Measurements from ENCODE around the gene TOR2A.
"Not testable (repeated sequence)": the region's sequence is repeated elsewhere in the genome, so short reads cannot be mapped to it uniquely, and the experiment has no call there.

TOR2A gene

DNA sequence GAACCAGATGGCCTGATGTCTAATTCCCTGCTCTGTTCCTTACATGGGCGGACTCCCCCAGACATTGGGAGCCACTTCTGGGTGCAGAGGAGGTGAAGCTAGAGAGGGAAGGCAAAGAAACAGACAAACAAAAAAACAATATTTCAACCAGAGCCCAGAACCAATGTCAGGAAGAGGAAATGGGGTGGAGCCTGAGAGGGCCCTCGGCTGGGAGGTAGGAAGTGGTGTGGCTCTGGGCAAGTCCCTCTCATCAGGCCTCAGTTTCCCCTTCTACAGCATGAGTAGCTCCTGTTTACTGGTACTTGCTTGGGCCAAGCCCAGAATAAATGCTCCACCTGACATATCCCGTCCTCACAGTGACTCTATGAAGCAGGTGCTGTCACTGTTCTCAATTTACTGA is 32.3 kb upstream of the TOR2A start:
- peaks cover 9% of the 10 kb centered on the region for H3K27me3 ChIP-seq (ENCODE audit: control insufficient read depth, insufficient read depth, low read length)
- H3K9ac ChIP-seq (ENCODE audit: low read length): no peak overlapping the region
- no peak overlapping the region for H3K27ac ChIP-seq (ENCODE audit: low read length)
- no peaks in the 10 kb centered on the region for H3K36me3 ChIP-seq (ENCODE audit: control insufficient read depth, low read depth, low read length)
- H3K4me1 ChIP-seq (ENCODE audit: control insufficient read depth, low read depth, low read length): peaks cover 16% of the 10 kb centered on the region
- H3K4me3 ChIP-seq (ENCODE audit: low read length): no peak overlapping the region
- no peaks in the 10 kb centered on the region for H3K9me3 ChIP-seq (ENCODE audit: control insufficient read depth, low read depth, low read length)

DNA sequence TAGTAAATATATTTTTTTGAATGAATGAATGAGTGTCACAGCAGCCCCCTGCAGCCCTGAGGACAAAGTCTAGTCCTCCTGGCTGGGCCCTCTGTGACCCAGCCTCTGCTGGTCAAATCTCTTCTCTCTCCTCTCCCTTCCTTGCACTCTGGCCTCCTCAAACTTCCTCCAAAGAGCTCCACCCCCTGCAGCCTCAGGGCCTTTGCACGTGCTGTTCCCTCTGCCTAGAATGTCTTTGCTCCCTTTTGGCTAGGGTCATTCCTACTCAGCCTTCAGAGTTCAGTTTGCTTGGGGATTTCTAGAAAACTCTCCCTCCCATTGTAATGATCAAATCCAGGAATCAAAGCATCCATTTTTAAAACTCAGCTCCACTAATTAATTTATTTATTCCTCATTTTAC is 30.3 kb upstream of the TOR2A start:
- Histone ChIP-seq H3K9ac (ENCODE audit: low read length) (no peak overlapping the region), H3K4me1 (ENCODE audit: control insufficient read depth, low read depth, low read length) (peaks cover 11% of the 10 kb centered on the region), H3K27ac (ENCODE audit: low read length) (no peak overlapping the region), H3K9me3 (ENCODE audit: control insufficient read depth, low read depth, low read length) (no peaks in the 10 kb centered on the region), H3K27me3 (ENCODE audit: control insufficient read depth, insufficient read depth, low read length) (peaks cover 7% of the 10 kb centered on the region), H3K4me3 (ENCODE audit: low read length) (no peak overlapping the region), H3K36me3 (ENCODE audit: control insufficient read depth, low read depth, low read length) (no peaks in the 10 kb centered on the region)

DNA sequence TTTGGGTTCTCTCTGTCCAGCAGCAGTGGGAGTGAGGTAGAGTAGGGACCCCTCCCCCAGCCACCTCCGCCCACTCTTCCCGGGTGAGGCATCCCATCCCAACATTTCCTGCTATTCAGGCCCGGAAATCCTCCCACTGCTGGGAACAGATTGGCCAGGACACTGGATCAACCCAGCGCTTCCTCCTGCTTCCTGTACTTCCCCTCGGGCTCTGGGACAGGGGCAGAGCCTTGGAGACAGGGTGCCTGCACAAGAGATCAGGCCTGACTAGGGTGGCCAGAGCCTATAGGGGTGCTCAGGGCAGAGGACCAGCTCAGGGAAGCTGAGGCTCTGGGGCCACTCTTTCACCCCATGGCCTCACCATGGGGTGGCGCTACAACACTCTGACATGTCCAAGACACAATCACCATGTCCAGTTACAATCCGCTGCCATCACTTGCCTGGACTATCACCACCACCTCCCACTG is 28.9 kb upstream of the TOR2A start:
- H3K9me3 ChIP-seq (ENCODE audit: control insufficient read depth, low read depth, low read length): no peaks in the 10 kb centered on the region
- H3K4me3 ChIP-seq (ENCODE audit: low read length): no peak overlapping the region
- H3K27me3 ChIP-seq (ENCODE audit: control insufficient read depth, insufficient read depth, low read length): no peaks in the 10 kb centered on the region
- no peaks in the 10 kb centered on the region for H3K36me3 ChIP-seq (ENCODE audit: control insufficient read depth, low read depth, low read length)
- no peak overlapping the region for H3K27ac ChIP-seq (ENCODE audit: low read length)
- no peak overlapping the region for H3K9ac ChIP-seq (ENCODE audit: low read length)
- peaks cover 6% of the 10 kb centered on the region for H3K4me1 ChIP-seq (ENCODE audit: control insufficient read depth, low read depth, low read length)

DNA sequence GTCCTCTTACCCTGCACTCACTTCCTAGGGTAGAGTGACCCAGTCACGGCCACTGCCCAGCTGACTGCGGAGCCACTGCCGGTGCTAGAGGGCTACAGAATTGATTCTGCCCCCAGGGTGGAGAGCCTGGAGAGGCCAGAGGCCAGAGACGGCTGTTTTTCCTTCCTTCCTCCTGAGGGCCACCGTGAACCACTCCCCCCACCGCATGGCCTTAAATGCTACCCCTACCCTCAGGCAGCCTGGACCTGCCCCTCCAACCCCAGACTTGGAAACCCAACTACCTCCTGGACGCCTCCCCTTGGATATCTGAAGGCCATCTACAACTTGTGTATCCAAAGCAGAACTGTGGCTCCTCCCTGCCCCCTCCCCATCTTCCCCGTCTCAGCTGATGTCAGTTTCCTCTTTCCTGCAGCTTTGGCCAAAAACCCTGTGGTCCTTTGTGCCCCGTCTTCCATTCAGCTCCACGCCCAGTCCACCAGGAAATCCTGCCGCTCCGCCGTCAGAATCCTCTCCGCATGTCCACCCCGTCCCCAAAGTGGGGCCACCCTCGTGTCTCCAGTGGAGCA is 27.1 kb upstream of the TOR2A start:
- H3K4me1 ChIP-seq (ENCODE audit: control insufficient read depth, low read depth, low read length): peaks cover 6% of the 10 kb centered on the region

DNA sequence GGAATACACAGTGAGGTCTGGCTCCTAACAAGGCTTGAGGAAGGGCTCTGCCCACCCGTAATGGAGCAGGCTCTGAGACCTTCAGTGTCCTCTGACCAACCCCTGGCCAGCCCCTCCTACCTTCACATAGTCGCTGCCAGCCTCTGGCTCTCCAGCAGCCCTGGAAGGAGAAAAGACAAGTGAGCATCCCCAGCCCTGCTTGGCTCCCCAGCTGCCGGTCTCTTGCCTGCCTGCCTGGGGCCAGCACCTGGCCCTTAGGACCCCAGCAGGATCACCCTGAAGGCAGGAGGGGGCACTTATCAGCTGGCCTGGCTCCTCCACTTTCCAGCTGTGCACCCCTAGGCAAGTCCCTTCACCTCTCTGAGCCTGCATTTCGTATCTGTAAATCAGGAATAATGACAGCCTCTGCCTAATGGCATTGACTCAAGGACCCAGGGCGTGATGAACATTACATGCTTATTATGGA is 26.4 kb upstream of the TOR2A start:
- Histone ChIP-seq H3K9ac (ENCODE audit: low read length) (no peak overlapping the region), H3K4me1 (ENCODE audit: control insufficient read depth, low read depth, low read length) (peaks cover 6% of the 10 kb centered on the region), H3K4me3 (ENCODE audit: low read length) (no peak overlapping the region), H3K27me3 (ENCODE audit: control insufficient read depth, insufficient read depth, low read length) (peaks cover under 1% of the 10 kb centered on the region), H3K36me3 (ENCODE audit: control insufficient read depth, low read depth, low read length) (no peaks in the 10 kb centered on the region), H3K27ac (ENCODE audit: low read length) (no peak overlapping the region), H3K9me3 (ENCODE audit: control insufficient read depth, low read depth, low read length) (no peaks in the 10 kb centered on the region)

More for the DNA sequence above, 27.1 kb upstream of the TOR2A start:
- Histone ChIP-seq H3K36me3 (ENCODE audit: control insufficient read depth, low read depth, low read length) (no peaks in the 10 kb centered on the region), H3K9ac (ENCODE audit: low read length) (no peak overlapping the region), H3K27ac (ENCODE audit: low read length) (no peak overlapping the region), H3K4me3 (ENCODE audit: low read length) (no peak overlapping the region), H3K27me3 (ENCODE audit: control insufficient read depth, insufficient read depth, low read length) (no peaks in the 10 kb centered on the region), H3K9me3 (ENCODE audit: control insufficient read depth, low read depth, low read length) (no peaks in the 10 kb centered on the region)

DNA sequence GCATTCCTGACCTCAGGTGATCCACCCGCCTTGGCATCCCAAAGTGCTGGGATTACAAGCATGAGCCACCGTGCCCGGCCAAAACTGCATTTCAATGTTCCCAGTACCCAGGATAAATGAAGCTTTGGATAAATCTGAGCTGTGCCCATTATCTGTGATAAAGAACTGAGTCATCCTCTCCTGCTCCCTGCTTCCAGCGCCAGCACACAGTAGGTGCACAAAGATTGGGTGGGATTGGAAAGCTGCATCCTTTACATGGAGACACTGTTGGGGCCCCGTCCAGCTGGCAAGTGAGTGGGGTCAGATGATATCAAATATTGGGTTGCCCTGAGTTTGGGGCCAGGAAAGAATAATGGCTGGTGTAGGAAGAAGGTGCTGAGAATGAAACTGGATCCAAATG is 26.0 kb upstream of the TOR2A start:
- Histone ChIP-seq H3K27me3 (ENCODE audit: control insufficient read depth, insufficient read depth, low read length) (peaks cover 5% of the 10 kb centered on the region), H3K36me3 (ENCODE audit: control insufficient read depth, low read depth, low read length) (no peaks in the 10 kb centered on the region), H3K9me3 (ENCODE audit: control insufficient read depth, low read depth, low read length) (no peaks in the 10 kb centered on the region), H3K9ac (ENCODE audit: low read length) (no peak overlapping the region), H3K27ac (ENCODE audit: low read length) (no peak overlapping the region), H3K4me1 (ENCODE audit: control insufficient read depth, low read depth, low read length) (peaks cover 6% of the 10 kb centered on the region), H3K4me3 (ENCODE audit: low read length) (no peak overlapping the region)

DNA sequence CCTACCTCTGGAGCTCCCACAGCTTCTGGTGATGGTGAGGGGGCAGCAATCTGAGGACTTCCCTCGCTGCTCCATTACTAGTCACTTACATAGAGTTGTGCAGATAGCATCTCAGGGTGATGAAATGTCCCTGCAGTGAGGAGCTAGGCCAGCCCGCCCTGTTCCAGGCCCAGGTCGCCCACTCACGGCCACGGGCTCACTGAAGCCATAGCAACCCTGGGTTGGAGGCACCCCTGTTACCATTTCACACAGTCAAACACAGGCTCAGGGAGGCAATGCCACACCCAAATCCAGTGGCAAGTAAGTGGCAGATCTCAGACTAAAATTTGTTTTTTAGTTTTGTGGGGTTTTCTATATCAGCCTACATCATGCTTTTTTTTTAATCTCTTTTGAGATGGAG is 23.7 kb upstream of the TOR2A start:
- Histone ChIP-seq H3K9ac (ENCODE audit: low read length) (no peak overlapping the region), H3K27me3 (ENCODE audit: control insufficient read depth, insufficient read depth, low read length) (peaks cover 13% of the 10 kb centered on the region), H3K36me3 (ENCODE audit: control insufficient read depth, low read depth, low read length) (no peaks in the 10 kb centered on the region), H3K27ac (ENCODE audit: low read length) (no peak overlapping the region), H3K4me3 (ENCODE audit: low read length) (no peak overlapping the region), H3K4me1 (ENCODE audit: control insufficient read depth, low read depth, low read length) (peaks cover 6% of the 10 kb centered on the region), H3K9me3 (ENCODE audit: control insufficient read depth, low read depth, low read length) (no peaks in the 10 kb centered on the region)

DNA sequence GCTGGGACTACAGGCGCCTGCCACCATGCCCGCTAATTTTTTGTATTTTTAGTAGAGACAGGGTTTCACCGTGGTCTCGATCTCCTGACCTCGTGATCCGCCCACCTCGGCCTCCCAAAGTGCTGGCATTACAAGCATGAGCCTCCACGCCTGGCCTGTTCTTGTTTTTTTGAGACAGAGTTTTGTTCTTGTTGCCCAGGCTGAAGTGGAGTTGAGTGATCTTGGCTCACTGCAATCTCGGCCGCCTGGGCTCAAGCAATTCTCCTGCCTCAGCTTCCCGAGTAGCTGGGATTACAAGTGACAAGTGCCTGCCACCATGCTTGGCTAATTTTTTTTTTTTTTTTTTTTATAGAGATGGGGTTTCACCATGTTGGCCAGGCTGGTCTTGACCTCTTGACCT is 21.7 kb upstream of the TOR2A start:
- peaks cover 21% of the 10 kb centered on the region for H3K27me3 ChIP-seq (ENCODE audit: control insufficient read depth, insufficient read depth, low read length)
- H3K9me3 ChIP-seq (ENCODE audit: control insufficient read depth, low read depth, low read length); H3K4me3 ChIP-seq (ENCODE audit: low read length); H3K36me3 ChIP-seq (ENCODE audit: control insufficient read depth, low read depth, low read length); H3K4me1 ChIP-seq (ENCODE audit: control insufficient read depth, low read depth, low read length); H3K27ac ChIP-seq (ENCODE audit: low read length); H3K9ac ChIP-seq (ENCODE audit: low read length): not testable (repeated sequence)

DNA sequence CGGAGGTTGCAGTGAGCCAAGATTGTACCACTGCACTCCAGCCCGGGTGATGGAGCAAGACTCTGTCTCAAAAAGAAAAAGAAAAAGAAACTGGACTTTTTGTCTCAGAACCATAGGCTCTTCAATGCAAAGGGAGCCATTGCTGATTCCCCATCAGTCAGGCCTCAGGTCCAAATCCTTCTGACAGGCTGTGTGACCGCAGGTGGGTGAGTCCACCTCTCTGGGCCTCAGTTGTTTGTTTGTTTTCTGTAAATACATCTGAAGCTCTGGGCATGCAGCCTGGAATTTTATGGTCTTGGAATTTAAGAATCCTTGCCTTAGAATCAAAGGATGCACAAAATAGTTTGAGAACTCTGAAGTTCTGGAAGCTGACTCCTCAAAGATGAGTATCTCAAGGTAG is 21.1 kb upstream of the TOR2A start:
- no peak overlapping the region for H3K4me3 ChIP-seq (ENCODE audit: low read length)
- H3K27ac ChIP-seq (ENCODE audit: low read length): no peak overlapping the region
- H3K9me3 ChIP-seq (ENCODE audit: control insufficient read depth, low read depth, low read length): no peaks in the 10 kb centered on the region
- H3K36me3 ChIP-seq (ENCODE audit: control insufficient read depth, low read depth, low read length): no peaks in the 10 kb centered on the region
- peaks cover 21% of the 10 kb centered on the region for H3K27me3 ChIP-seq (ENCODE audit: control insufficient read depth, insufficient read depth, low read length)
- H3K9ac ChIP-seq (ENCODE audit: low read length): no peak overlapping the region
- no peaks in the 10 kb centered on the region for H3K4me1 ChIP-seq (ENCODE audit: control insufficient read depth, low read depth, low read length)

DNA sequence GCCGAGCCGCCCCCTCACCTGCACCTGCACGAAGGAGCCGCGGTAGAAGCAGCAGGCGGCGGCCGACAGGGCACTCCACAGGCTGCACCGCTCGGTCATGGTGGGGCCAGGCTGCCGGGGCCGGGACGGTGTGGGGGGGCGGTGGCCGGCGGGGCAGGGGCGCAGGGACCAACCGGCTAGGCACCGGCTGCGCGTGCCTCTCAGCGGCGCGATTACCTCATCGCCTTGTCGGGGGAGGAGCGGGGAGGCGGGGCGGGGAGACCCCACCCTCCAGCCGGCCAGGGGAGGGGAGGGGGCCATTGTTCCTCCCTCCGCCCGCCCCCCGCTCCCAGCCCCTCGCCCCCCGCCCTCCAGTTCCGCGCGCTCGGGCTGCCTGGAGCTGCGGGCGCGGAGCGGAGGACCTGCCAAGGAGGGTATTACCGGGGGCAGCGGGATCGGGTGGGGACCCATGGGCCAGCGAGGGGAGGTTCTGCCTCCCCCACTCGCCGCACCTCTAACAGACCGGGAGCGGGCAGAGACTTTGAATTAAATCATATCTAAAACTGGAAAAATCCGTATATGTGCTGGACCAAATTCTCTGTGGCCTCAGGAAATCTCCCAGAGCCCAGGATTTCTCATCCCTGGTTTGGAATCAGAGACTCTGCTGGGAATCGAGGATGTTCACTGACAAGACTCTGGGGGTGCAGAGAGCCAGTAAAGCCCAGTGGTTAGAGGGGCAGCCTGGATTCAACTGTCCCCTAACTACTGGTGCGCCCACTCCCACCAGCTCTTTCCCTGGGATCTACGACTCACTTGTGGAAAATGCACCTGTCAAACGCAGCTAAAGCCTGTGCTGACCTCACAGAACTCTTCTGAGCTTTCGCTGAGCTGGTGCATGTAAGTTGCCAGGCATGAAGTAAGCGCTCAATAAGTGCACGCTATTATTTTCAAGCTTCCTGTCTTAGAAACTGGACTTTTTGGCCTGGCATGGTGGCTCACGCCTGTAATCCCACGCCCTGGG is 20.3 kb upstream of the TOR2A start:
- Histone ChIP-seq H3K9ac (ENCODE audit: low read length) (no peak overlapping the region), H3K27ac (ENCODE audit: low read length) (no peak overlapping the region), H3K27me3 (ENCODE audit: control insufficient read depth, insufficient read depth, low read length) (peaks cover 21% of the 10 kb centered on the region), H3K9me3 (ENCODE audit: control insufficient read depth, low read depth, low read length) (no peaks in the 10 kb centered on the region), H3K36me3 (ENCODE audit: control insufficient read depth, low read depth, low read length) (no peaks in the 10 kb centered on the region), H3K4me1 (ENCODE audit: control insufficient read depth, low read depth, low read length) (no peaks in the 10 kb centered on the region), H3K4me3 (ENCODE audit: low read length) (peak overlapping the region; percentile 68)

DNA sequence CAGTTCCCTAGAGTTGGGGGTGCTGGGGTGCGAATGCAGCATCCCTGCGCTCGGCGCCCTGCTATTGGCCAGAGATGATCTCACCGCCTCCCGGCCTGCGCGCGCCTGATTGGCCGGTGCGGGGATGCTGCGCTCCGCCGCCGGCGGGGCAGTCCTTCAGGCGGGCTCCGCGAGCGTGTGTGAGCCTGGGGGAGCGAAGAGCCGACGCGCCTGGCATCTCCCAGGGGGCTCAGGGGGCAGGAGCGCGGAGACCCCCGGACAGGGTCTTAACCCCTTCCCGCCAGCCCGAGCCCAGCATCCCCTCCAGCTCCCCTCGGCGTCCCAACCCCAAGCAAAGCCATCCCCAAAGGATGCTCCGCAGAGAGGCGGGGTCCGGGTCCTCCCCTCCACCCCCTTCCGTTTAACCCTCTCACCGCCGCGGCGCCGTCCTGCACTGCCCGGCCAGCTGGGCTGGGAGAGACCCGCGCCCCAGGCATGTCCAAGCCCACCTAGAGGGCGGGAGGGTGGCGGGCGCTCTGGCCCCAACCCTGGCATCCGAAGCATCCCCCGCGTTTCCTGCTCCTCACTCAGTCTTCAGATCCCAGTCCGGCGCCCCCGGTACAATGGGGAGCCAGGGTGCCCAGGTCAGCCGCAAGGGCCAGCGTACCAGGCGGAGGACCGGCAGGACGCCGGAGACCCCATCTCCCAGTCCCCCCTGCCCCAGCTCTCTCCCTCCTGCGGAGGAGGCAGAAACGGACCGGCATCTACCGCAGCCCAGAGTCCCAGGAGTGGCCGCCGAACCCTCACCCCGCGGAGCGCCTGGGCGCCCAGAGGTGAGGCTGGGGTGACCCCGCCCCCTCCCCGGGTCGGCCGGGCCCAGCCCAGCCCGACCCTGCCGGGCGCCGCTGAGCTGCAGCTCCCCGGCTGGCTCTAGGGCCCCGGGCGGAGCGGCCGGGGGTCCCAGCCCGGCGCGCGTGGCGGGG is 19.3 kb upstream of the TOR2A start:
- Histone ChIP-seq H3K9me3 (ENCODE audit: control insufficient read depth, low read depth, low read length) (no peaks in the 10 kb centered on the region), H3K36me3 (ENCODE audit: control insufficient read depth, low read depth, low read length) (no peaks in the 10 kb centered on the region), H3K4me1 (ENCODE audit: control insufficient read depth, low read depth, low read length) (no peaks in the 10 kb centered on the region), H3K27ac (ENCODE audit: low read length) (no peak overlapping the region), H3K27me3 (ENCODE audit: control insufficient read depth, insufficient read depth, low read length) (peaks cover 21% of the 10 kb centered on the region), H3K4me3 (ENCODE audit: low read length) (peak overlapping the region; percentile 68), H3K9ac (ENCODE audit: low read length) (peak overlapping the region; percentile 27)

Measured in iPS-18a (cell line).